ENCODE data around the gene CYP24A1.

- TF ChIP-seq CTCF (IDR thresholded peaks at IDR 0.05) (no peak), POLR2A (IDR thresholded peaks at IDR 0.05) (no peak)
These were observed 20.8 kb downstream of the CYP24A1 start for GRCh38 chr20:54153041-54153327.

Data from heart left ventricle (tissue), 13 donors.